H9 (cell line): ENCODE data around the gene STYXL1. TPM values are rescaled to one million over a fixed set of nuclear protein-coding genes. Genes with fewer than 3 reads are reported as not detected.

ENCODE experiments used
- DNase-seq: peaks from one replicate; pipeline ENCODE4 v3.0.0-alpha.2; 2017
- H2AFZ ChIP-seq: one replicate; pipeline ENCODE4 v1.6.1; 2013; ENCODE audit warnings: mild to moderate bottlenecking, low read length, control low read depth, moderate library complexity
- H2AK5ac ChIP-seq: 2 replicates; pipeline ENCODE4 v1.6.1; 2013; ENCODE audit warnings: low read length, control low read depth, mixed read lengths; ENCODE audit not compliant: insufficient read length
- H2BK120ac ChIP-seq: one replicate; pipeline ENCODE4 v1.6.1; 2013; ENCODE audit warnings: low read depth, mild to moderate bottlenecking, low read length, control low read depth, inconsistent platforms; ENCODE audit not compliant: poor library complexity, severe bottlenecking
- H2BK12ac ChIP-seq: 2 replicates; pipeline ENCODE4 v1.6.1; 2013; ENCODE audit warnings: low read length, control low read depth, mixed read lengths, low read depth; ENCODE audit not compliant: insufficient read length
- H2BK15ac ChIP-seq: 2 replicates; pipeline ENCODE4 v1.6.1; 2013; ENCODE audit warnings: low read depth, low read length, control low read depth
- H2BK20ac ChIP-seq: one replicate; pipeline ENCODE4 v1.6.1; 2013; ENCODE audit warnings: low read depth, mild to moderate bottlenecking, low read length, control low read depth, inconsistent platforms; ENCODE audit not compliant: poor library complexity, severe bottlenecking
- H2BK5ac ChIP-seq: 2 replicates; pipeline ENCODE4 v1.6.1; 2013; ENCODE audit warnings: low read length, control low read depth, mixed read lengths; ENCODE audit not compliant: insufficient read length
- H3K14ac ChIP-seq: 2 replicates; pipeline ENCODE4 v1.6.1; 2013; ENCODE audit warnings: low read length, control low read depth; ENCODE audit not compliant: insufficient read depth
- H3K18ac ChIP-seq: 2 replicates; pipeline ENCODE4 v1.6.1; 2013; ENCODE audit warnings: low read depth, mild to moderate bottlenecking, mixed read lengths, low read length, control low read depth; ENCODE audit not compliant: insufficient read length
- H3K23ac ChIP-seq: 2 replicates; pipeline ENCODE4 v1.6.1; 2013; ENCODE audit warnings: low read length, control low read depth, mixed read lengths, low read depth; ENCODE audit not compliant: insufficient read length
- H3K23me2 ChIP-seq: 2 replicates; pipeline ENCODE4 v1.6.1; 2013; ENCODE audit warnings: low read depth, mild to moderate bottlenecking, mixed read lengths, low read length, control low read depth; ENCODE audit not compliant: insufficient read length, poor library complexity, severe bottlenecking
- H3K27ac ChIP-seq: 2 replicates; pipeline ENCODE4 v1.5.1; 2013; ENCODE audit warnings: low read length, control low read depth, mixed read lengths, low read depth; ENCODE audit not compliant: insufficient read length
- H3K27me3 ChIP-seq: 2 replicates; pipeline ENCODE4 v1.6.1; 2013; ENCODE audit warnings: low read length, control low read depth, inconsistent platforms; ENCODE audit not compliant: insufficient read depth
- H3K4ac ChIP-seq: 2 replicates; pipeline ENCODE4 v1.6.1; 2013; ENCODE audit warnings: low read depth, mild to moderate bottlenecking, control low read depth, inconsistent platforms, low read length, moderate library complexity
- H3K4me1 ChIP-seq: 2 replicates; pipeline ENCODE4 v1.6.1; 2013; ENCODE audit warnings: low read length, control low read depth, inconsistent platforms; ENCODE audit not compliant: insufficient read depth
- H3K4me2 ChIP-seq: 2 replicates; pipeline ENCODE4 v1.6.1; 2013; ENCODE audit warnings: low read length, control low read depth, mixed read lengths; ENCODE audit not compliant: insufficient read length, insufficient read depth
- H3K56ac ChIP-seq: 2 replicates; pipeline ENCODE4 v1.6.1; 2013; ENCODE audit warnings: low read depth, mild to moderate bottlenecking, mixed read lengths, low read length, control low read depth; ENCODE audit not compliant: insufficient read length
- H3K79me1 ChIP-seq: 2 replicates; pipeline ENCODE4 v1.6.1; 2013; ENCODE audit warnings: low read depth, mild to moderate bottlenecking, moderate library complexity, low read length, control low read depth, inconsistent platforms; ENCODE audit not compliant: insufficient read depth, poor library complexity, severe bottlenecking
- H3K79me2 ChIP-seq: 2 replicates; pipeline ENCODE4 v1.6.1; 2013; ENCODE audit warnings: low read length, control low read depth, inconsistent platforms; ENCODE audit not compliant: insufficient read depth
- H3K9ac ChIP-seq: 2 replicates; pipeline ENCODE4 v1.6.1; 2013; ENCODE audit warnings: low read length, control low read depth, mixed read lengths; ENCODE audit not compliant: insufficient read length; ENCODE audit errors: extremely low read depth
- H3K9me3 ChIP-seq: one replicate; pipeline ENCODE4 v1.6.1; 2013; ENCODE audit warnings: low read depth, low read length, inconsistent platforms; ENCODE audit not compliant: control insufficient read depth
- H3T11ph ChIP-seq: one replicate; pipeline ENCODE4 v1.6.1; 2013; ENCODE audit warnings: mild to moderate bottlenecking, low read length, control low read depth, inconsistent platforms
- H4K20me1 ChIP-seq: one replicate; pipeline ENCODE4 v1.6.1; 2013; ENCODE audit not compliant: control insufficient read depth, insufficient read length, insufficient read depth
- H4K5ac ChIP-seq: 2 replicates; pipeline ENCODE4 v1.6.1; 2013; ENCODE audit warnings: low read depth, mild to moderate bottlenecking, mixed read lengths, low read length, control low read depth; ENCODE audit not compliant: insufficient read length
- H4K8ac ChIP-seq: replicated peaks from 2 replicates; pipeline ENCODE4 v1.6.1; 2013; ENCODE audit warnings: low read length, control low read depth, mixed read lengths, low read depth; ENCODE audit not compliant: insufficient read length
- H4K91ac ChIP-seq: 2 replicates; pipeline ENCODE4 v1.6.1; 2013; ENCODE audit warnings: low read depth, mild to moderate bottlenecking, moderate library complexity, mixed read lengths, low read length, control low read depth; ENCODE audit not compliant: insufficient read length
- H3K27ac Mint-ChIP-seq, 3 experiments: 2 replicates in 2 of 3; 3 replicates in 1 of 3; pipeline ENCODE4 v1.8.0; 2020 to 2021; ENCODE audit warnings: mixed read lengths in 3 of 3, mild to moderate bottlenecking in 1 of 3, moderate library complexity in 1 of 3
- H3K27me3 Mint-ChIP-seq: 2 replicates; pipeline ENCODE4 v1.8.0; 2021; ENCODE audit warnings: low read depth, mild to moderate bottlenecking, moderate library complexity, mixed read lengths
- H3K36me3 Mint-ChIP-seq, 3 experiments: 2 replicates in 2 of 3; 3 replicates in 1 of 3; pipeline ENCODE4 v1.8.0; 2020 to 2021; ENCODE audit warnings: low read depth in 3 of 3, mixed read lengths in 3 of 3; ENCODE audit not compliant: insufficient read depth in 1 of 3
- H3K4me1 Mint-ChIP-seq, 2 experiments: 2 replicates each; pipeline ENCODE4 v1.8.0; 2020; ENCODE audit warnings: mixed read lengths in 2 of 2
- H3K4me3 Mint-ChIP-seq, 2 experiments: 2 replicates in 1 of 2; 3 replicates in 1 of 2; pipeline ENCODE4 v1.8.0; 2020 to 2021; ENCODE audit warnings: mild to moderate bottlenecking in 2 of 2, mixed read lengths in 2 of 2, moderate library complexity in 1 of 2
- H3K9me3 Mint-ChIP-seq, 2 experiments: 2 replicates in 1 of 2; 3 replicates in 1 of 2; pipeline ENCODE4 v1.8.0; 2020; ENCODE audit warnings: mild to moderate bottlenecking in 2 of 2, mixed read lengths in 2 of 2, moderate library complexity in 1 of 2
- CTCF ChIP-seq: fragments of 200-600 bp; sonication (generic); conservative IDR thresholded peaks from 3 replicates; pipeline ENCODE4 v1.8.0; 2021; ENCODE audit warnings: antibody characterized with exemption, mild to moderate bottlenecking
- WGBS: extraction: QIAGEN DNeasy Blood & Tissue Kit; methylation state at CpG from one replicate; pipeline ENCODE4 v1.1.7; 2013; ENCODE audit warnings: missing lambda C conversion rate, low lambda C conversion rate, mixed read lengths; ENCODE audit not compliant: insufficient read length; ENCODE audit errors: extremely low coverage; 5-methylcytosine and 5-hydroxymethylcytosine counted together
- total RNA-seq: library from RNA; stranded (reverse); gene quantifications from 2 replicates; pipeline ENCODE4 v1.2.1, GENCODE V29; 2021

Gene STYXL1
- total RNA-seq, 1 experiment from 2014 or later = 38.7 TPM

- no peak overlapping the region for H2BK5ac ChIP-seq
- Mint-ChIP-seq H3K9me3 (no peaks in the 10 kb centered on the region), H3K36me3 (peaks cover 0 to 5% (median 3%) of the 10 kb centered on the region in 3 experiments; a peak in 5 of 7 replicates), H3K4me3 (no peak overlapping the region), H3K27me3 (no peaks in the 10 kb centered on the region; the same call in 1 of the 2 replicates), H3K27ac (0 out of 7 replicates have a peak overlapping the region, but pooled peaks of 1 of the 3 experiments have one; percentile 32), H3K4me1 (peaks cover 4 to 7% of the 10 kb centered on the region in 2 experiments; a peak in 3 of 4 replicates)
- H2AFZ ChIP-seq = no peak overlapping the region
- no peaks in the 10 kb centered on the region for H3K79me2 ChIP-seq
- no peak overlapping the region for H2BK15ac ChIP-seq
- H3K14ac ChIP-seq = 0 out of 2 replicates have a peak overlapping the region, but pooled peaks have one; percentile 39
- H4K91ac ChIP-seq = no peak overlapping the region
- H3K9ac ChIP-seq = no peak overlapping the region
- H3K4me1 ChIP-seq = no peaks in the 10 kb centered on the region
- H4K20me1 ChIP-seq = no peaks in the 10 kb centered on the region
- peak; percentile 64 for TF ChIP-seq CTCF
- H3K23me2 ChIP-seq = no peaks in the 10 kb centered on the region
- H2BK120ac ChIP-seq = no peak overlapping the region
- no peak overlapping the region for H3K4me2 ChIP-seq
- H3K4ac ChIP-seq = no peak overlapping the region; the same call in 1 of the 2 replicates
- no peak overlapping the region for H2BK12ac ChIP-seq
- no peak overlapping the region for H4K5ac ChIP-seq
- no peak overlapping the region for H3K56ac ChIP-seq
- DNase-seq = peak; percentile 88
- H3K23ac ChIP-seq = no peak overlapping the region
- no peak overlapping the region for H3T11ph ChIP-seq
- WGBS = no CpG with 5 or more reads among the region's 45 CpGs
- no peak overlapping the region for H4K8ac ChIP-seq
- no peaks in the 10 kb centered on the region for H3K27me3 ChIP-seq
- peak overlapping the region; percentile 76 for H3K18ac ChIP-seq
- H2BK20ac ChIP-seq = no peak overlapping the region
- H3K79me1 ChIP-seq = no peaks in the 10 kb centered on the region
- H3K9me3 ChIP-seq = no peaks in the 10 kb centered on the region
- H2AK5ac ChIP-seq = no peak overlapping the region
- H3K27ac ChIP-seq = no peak overlapping the region
Observed at GRCh38 chr7:76073335-76073990, 25.7 kb upstream of the STYXL1 start.
